Keratinocyte (primary cell): ENCODE measurements around the gene ALDH3A2. TPM values are rescaled to one million over a fixed set of nuclear protein-coding genes. Genes with fewer than 3 reads are reported as not detected.
"Not testable (repeated sequence)": the region's sequence is repeated elsewhere in the genome, so short reads cannot be mapped to it uniquely, and the experiment has no call there.

Source experiments
- DNase-seq: peaks from one replicate; pipeline ENCODE4 v3.0.0-alpha.2; 2011; ENCODE audit warnings: low read depth, missing footprints, low spot score
- FAIRE-seq: peaks from 2 replicates; lab custom pipeline; 2011; peaks lifted over from hg19 to GRCh38; lab: Jason Lieb, UNC
- H2AFZ ChIP-seq: 2 replicates; pipeline ENCODE4 v1.6.0; 2012; ENCODE audit warnings: low read length, control low read depth, inconsistent platforms; ENCODE audit not compliant: control insufficient read depth
- H3K27ac ChIP-seq: 2 replicates; pipeline ENCODE4 v1.5.1; 2011; ENCODE audit warnings: low read length; ENCODE audit not compliant: control insufficient read depth, insufficient read depth
- H3K27me3 ChIP-seq: 3 replicates; pipeline ENCODE4 v1.6.0; 2011; ENCODE audit warnings: low read length; ENCODE audit not compliant: control insufficient read depth, insufficient read depth; ENCODE audit errors: extremely low read depth
- H3K36me3 ChIP-seq, 2 experiments: 2 replicates in 1 of 2; 3 replicates in 1 of 2; pipeline ENCODE4 v1.5.1; 2011; ENCODE audit warnings: low read length in 2 of 2, mild to moderate bottlenecking in 1 of 2; ENCODE audit not compliant: control insufficient read depth in 2 of 2, insufficient read depth in 2 of 2; ENCODE audit errors: extremely low read depth in 1 of 2
- H3K4me1 ChIP-seq: 3 replicates; pipeline ENCODE4 v1.5.1; 2011; ENCODE audit warnings: low read length; ENCODE audit not compliant: control insufficient read depth, insufficient read depth; ENCODE audit errors: extremely low read depth
- H3K4me2 ChIP-seq: 3 replicates; pipeline ENCODE4 v1.6.0; 2011; ENCODE audit warnings: low read depth, low read length; ENCODE audit not compliant: control insufficient read depth, insufficient read depth; ENCODE audit errors: extremely low read depth
- H3K4me3 ChIP-seq, 3 experiments: fragments of 200-600 bp in 1 of 3; sonication (generic) in 1 of 3; 2 replicates in 2 of 3; 3 replicates in 1 of 3; pipeline ENCODE4 v1.5.1; 2011 to 2016; ENCODE audit warnings: low read length in 3 of 3, mild to moderate bottlenecking in 3 of 3, control low read depth in 2 of 3, inconsistent platforms in 1 of 3, low read depth in 1 of 3, mixed read lengths in 1 of 3, mixed run types in 1 of 3, moderate library complexity in 1 of 3; ENCODE audit not compliant: control insufficient read depth in 2 of 3, insufficient read depth in 2 of 3; ENCODE audit errors: extremely low read depth in 1 of 3
- H3K79me2 ChIP-seq: 2 replicates; pipeline ENCODE4 v1.6.0; 2012; ENCODE audit warnings: low read length; ENCODE audit not compliant: control insufficient read depth, insufficient read depth
- H3K9ac ChIP-seq: 3 replicates; pipeline ENCODE4 v1.6.0; 2011; ENCODE audit warnings: low read length; ENCODE audit not compliant: control insufficient read depth, insufficient read depth; ENCODE audit errors: extremely low read depth
- H3K9me1 ChIP-seq: 3 replicates; pipeline ENCODE4 v1.6.0; 2011; ENCODE audit warnings: low read length; ENCODE audit not compliant: control insufficient read depth, insufficient read depth; ENCODE audit errors: extremely low read depth
- H3K9me3 ChIP-seq: 2 replicates; pipeline ENCODE4 v1.5.1; 2012; ENCODE audit warnings: low read depth, low read length; ENCODE audit not compliant: control insufficient read depth
- H4K20me1 ChIP-seq: 3 replicates; pipeline ENCODE4 v1.6.0; 2011; ENCODE audit warnings: low read length; ENCODE audit not compliant: control insufficient read depth, insufficient read depth; ENCODE audit errors: extremely low read depth
- EZH2 ChIP-seq: IDR thresholded peaks from one replicate; pipeline ENCODE4 v1.6.1; 2012; ENCODE audit warnings: inconsistent platforms, mild to moderate bottlenecking, low read length, moderate library complexity
- dilution Hi-C: fragments of 300-500 bp; cut with MboI; formaldehyde crosslinking; loops from one replicate; pipeline ENCODE4 v1.7.0; 2020; ENCODE audit warnings: low sequenced_read_pairs; ENCODE audit not compliant: extremely low pct_ligation_motif_present
- polyA plus RNA-seq, 5 experiments: library from polyadenylated mRNA; depleted of rRNA in 3 of 5; stranded (reverse) in 3 of 5; stranded (forward) in 1 of 5; unstranded in 1 of 5; fragments of >200 nt; gene quantifications; 1 replicate in 1 of 5; 2 replicates in 3 of 5; 3 replicates in 1 of 5; pipeline versions ENCODE4 v1.2.1 to v1.2.3, GENCODE V29; 2011 to 2012; ENCODE audit warnings: missing spikeins in 2 of 5, low read depth in 1 of 5, low replicate concordance in 1 of 5
- TF ChIP-seq, protein P1 (sequence below), 3 experiments: IDR thresholded peaks in 1 of 3; conservative IDR thresholded peaks in 1 of 3; optimal IDR thresholded peaks in 1 of 3; 2 replicates in 2 of 3; 3 replicates in 1 of 3; pipeline versions ENCODE3 to v1.5.1; 2011; ENCODE audit warnings: low read length in 3 of 3, mild to moderate bottlenecking in 3 of 3, moderate library complexity in 2 of 3, control low read depth in 1 of 3, inconsistent platforms in 1 of 3; ENCODE audit not compliant: insufficient read depth in 2 of 3; ENCODE audit errors: extremely low read depth in 1 of 3

Gene ALDH3A2
- polyA plus RNA-seq, 1 donor (not counting 4 experiments of a cell fraction or from before 2014, with no cell fraction given) = 77.6 TPM

GRCh38 chr17:19664821-19665181, 16.2 kb downstream of the ALDH3A2 start:
- no peaks in the 10 kb centered on the region for H3K4me1 ChIP-seq
- H2AFZ ChIP-seq = no peak overlapping the region
- DNase-seq = no peak
- H3K79me2 ChIP-seq = no peaks in the 10 kb centered on the region
- H3K9ac ChIP-seq = no peak overlapping the region
- TF ChIP-seq, protein P1, sequence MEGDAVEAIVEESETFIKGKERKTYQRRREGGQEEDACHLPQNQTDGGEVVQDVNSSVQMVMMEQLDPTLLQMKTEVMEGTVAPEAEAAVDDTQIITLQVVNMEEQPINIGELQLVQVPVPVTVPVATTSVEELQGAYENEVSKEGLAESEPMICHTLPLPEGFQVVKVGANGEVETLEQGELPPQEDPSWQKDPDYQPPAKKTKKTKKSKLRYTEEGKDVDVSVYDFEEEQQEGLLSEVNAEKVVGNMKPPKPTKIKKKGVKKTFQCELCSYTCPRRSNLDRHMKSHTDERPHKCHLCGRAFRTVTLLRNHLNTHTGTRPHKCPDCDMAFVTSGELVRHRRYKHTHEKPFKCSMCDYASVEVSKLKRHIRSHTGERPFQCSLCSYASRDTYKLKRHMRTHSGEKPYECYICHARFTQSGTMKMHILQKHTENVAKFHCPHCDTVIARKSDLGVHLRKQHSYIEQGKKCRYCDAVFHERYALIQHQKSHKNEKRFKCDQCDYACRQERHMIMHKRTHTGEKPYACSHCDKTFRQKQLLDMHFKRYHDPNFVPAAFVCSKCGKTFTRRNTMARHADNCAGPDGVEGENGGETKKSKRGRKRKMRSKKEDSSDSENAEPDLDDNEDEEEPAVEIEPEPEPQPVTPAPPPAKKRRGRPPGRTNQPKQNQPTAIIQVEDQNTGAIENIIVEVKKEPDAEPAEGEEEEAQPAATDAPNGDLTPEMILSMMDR (optimal IDR thresholded peaks at IDR 0.05 in 1 of 3, IDR thresholded peaks at IDR 0.05 in 1 of 3, conservative IDR thresholded peaks at IDR 0.05 in 1 of 3; ENCODE audit: extremely low read depth in 1 of 3, insufficient read depth in 2 of 3, low read length in 3 of 3) = no peak
- no peak for TF ChIP-seq EZH2
- H3K9me1 ChIP-seq = no peaks in the 10 kb centered on the region
- dilution Hi-C loops = loop anchor here (25.0 kb wide), 1 partner anchor 302 kb away; the partner anchor contains the start of gene B9D1
- no peak overlapping the region for H3K4me2 ChIP-seq
- H3K27ac ChIP-seq = no peak overlapping the region
- no peaks in the 10 kb centered on the region for H3K27me3 ChIP-seq
- peaks cover 14 to 17% of the 10 kb centered on the region in 2 experiments for H3K36me3 ChIP-seq
- no peaks in the 10 kb centered on the region for H4K20me1 ChIP-seq
- FAIRE-seq = no peak
- H3K4me3 ChIP-seq = no peak overlapping the region
- H3K9me3 ChIP-seq = no peaks in the 10 kb centered on the region

DNA sequence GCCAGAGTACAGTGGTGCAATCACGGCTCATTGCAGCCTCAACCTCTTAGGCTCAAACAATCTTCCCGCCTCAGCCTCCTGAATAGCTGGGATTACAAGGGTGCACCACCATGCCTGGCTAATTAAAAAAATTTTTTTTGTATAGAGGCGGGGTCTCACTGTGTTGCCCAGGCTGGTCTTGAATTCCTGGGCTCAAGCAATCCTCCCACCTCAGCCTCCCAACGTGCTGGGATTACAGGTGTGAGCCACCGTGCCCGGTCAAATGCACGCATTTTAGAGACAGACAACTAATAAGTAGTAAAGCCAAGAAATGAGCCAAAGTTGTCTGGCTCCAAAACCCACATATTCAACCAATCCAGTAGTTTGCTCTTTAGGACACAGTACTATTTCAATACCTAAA, 21.1 kb downstream of the ALDH3A2 start:
- H3K79me2 ChIP-seq, DNase-seq, H3K9me3 ChIP-seq, H4K20me1 ChIP-seq, H3K27ac ChIP-seq, FAIRE-seq, H3K4me3 ChIP-seq, H2AFZ ChIP-seq, H3K4me1 ChIP-seq, H3K9me1 ChIP-seq, H3K9ac ChIP-seq, H3K4me2 ChIP-seq, H3K27me3 ChIP-seq: not testable (repeated sequence)
- peaks cover 10 to 11% of the 10 kb centered on the region in 2 experiments for H3K36me3 ChIP-seq
- dilution Hi-C loops = loop anchor here (25.0 kb wide), 1 partner anchor 307 kb away; the partner anchor contains the start of gene B9D1

DNA sequence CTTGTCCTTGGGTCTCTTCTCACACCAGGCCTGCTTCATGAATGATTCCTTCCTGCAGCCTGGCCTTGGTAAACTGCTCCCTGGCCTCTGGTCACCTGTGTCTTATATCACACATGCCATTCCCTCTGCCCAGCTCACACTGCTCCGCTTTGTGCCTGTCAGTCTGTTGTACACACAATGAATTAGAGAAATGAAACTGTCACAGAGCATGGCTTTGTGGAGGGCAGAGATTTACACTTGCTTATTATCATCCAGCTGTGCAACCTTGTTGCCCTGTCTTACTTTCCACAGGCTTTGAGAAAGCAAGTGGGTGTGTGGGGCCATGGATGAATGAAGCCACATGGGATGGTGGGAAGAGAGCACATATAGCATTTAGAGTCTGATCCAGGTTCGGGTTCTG, 22.4 kb downstream of the ALDH3A2 start:
- H3K4me1 ChIP-seq = no peaks in the 10 kb centered on the region
- no peaks in the 10 kb centered on the region for H3K9me1 ChIP-seq
- H3K9me3 ChIP-seq = no peaks in the 10 kb centered on the region
- no peak overlapping the region for H3K9ac ChIP-seq
- no peak overlapping the region for H2AFZ ChIP-seq
- TF ChIP-seq, protein P1 (optimal IDR thresholded peaks at IDR 0.05 in 1 of 3, IDR thresholded peaks at IDR 0.05 in 1 of 3, conservative IDR thresholded peaks at IDR 0.05 in 1 of 3; ENCODE audit: extremely low read depth in 1 of 3, insufficient read depth in 2 of 3, low read length in 3 of 3) = no peak
- TF ChIP-seq EZH2 = no peak
- H4K20me1 ChIP-seq = no peaks in the 10 kb centered on the region
- no peak for FAIRE-seq
- DNase-seq = no peak
- dilution Hi-C loops = loop anchor here (25.0 kb wide), 1 partner anchor 309 kb away; the partner anchor contains the start of gene B9D1
- peaks cover 10% of the 10 kb centered on the region in 2 experiments for H3K36me3 ChIP-seq
- H3K27me3 ChIP-seq = no peaks in the 10 kb centered on the region
- H3K4me3 ChIP-seq = no peak overlapping the region
- no peaks in the 10 kb centered on the region for H3K79me2 ChIP-seq
- no peak overlapping the region for H3K4me2 ChIP-seq
- H3K27ac ChIP-seq = no peak overlapping the region
